ENCODE data around the gene COX7A2. TPM values are rescaled to one million over a fixed set of nuclear protein-coding genes. Genes with fewer than 3 reads are reported as not detected.

COX7A2 gene
- total RNA-seq, 1 donor from 2014 or later: 346 TPM

DNA sequence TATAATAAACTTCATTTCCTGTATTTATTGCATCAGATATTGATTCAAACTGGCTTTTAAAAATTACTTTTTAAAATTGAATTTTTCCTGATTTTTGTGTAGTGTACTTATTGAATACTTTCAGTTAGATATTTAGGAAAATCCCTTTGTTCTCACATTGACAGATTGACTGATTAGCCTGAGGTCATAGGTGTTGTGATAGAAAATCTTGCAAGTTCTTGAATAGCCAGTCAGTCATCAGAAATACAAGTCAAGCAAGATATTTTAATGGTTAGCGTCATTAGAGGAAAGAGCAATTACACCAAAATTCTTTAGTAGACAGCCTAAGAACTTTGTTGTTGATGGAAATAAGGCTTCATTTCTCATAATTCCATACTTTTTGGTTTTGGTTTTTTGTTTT is 44.4 kb upstream of the COX7A2 start:
- Mint-ChIP-seq H3K9me3 (no peaks in the 10 kb centered on the region), H3K27me3 (ENCODE audit: low read depth) (no peaks in the 10 kb centered on the region), H3K36me3 (ENCODE audit: low read depth) (no peaks in the 10 kb centered on the region), H3K27ac (ENCODE audit: unreplicated experiment) (no peak overlapping the region), H3K4me3 (no peak overlapping the region), H3K4me1 (peaks cover 30% of the 10 kb centered on the region)
- DNase-seq (ENCODE audit: low read depth, low spot score): no peak
- TF ChIP-seq, protein P1, sequence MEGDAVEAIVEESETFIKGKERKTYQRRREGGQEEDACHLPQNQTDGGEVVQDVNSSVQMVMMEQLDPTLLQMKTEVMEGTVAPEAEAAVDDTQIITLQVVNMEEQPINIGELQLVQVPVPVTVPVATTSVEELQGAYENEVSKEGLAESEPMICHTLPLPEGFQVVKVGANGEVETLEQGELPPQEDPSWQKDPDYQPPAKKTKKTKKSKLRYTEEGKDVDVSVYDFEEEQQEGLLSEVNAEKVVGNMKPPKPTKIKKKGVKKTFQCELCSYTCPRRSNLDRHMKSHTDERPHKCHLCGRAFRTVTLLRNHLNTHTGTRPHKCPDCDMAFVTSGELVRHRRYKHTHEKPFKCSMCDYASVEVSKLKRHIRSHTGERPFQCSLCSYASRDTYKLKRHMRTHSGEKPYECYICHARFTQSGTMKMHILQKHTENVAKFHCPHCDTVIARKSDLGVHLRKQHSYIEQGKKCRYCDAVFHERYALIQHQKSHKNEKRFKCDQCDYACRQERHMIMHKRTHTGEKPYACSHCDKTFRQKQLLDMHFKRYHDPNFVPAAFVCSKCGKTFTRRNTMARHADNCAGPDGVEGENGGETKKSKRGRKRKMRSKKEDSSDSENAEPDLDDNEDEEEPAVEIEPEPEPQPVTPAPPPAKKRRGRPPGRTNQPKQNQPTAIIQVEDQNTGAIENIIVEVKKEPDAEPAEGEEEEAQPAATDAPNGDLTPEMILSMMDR (conservative IDR thresholded peaks at IDR 0.05): no peak

- Mint-ChIP-seq H3K27me3 (ENCODE audit: low read depth) (no peaks in the 10 kb centered on the region), H3K9me3 (no peaks in the 10 kb centered on the region), H3K36me3 (ENCODE audit: low read depth) (no peaks in the 10 kb centered on the region), H3K27ac (ENCODE audit: unreplicated experiment) (no peak overlapping the region), H3K4me1 (peaks cover 33% of the 10 kb centered on the region), H3K4me3 (no peak overlapping the region)
- TF ChIP-seq, protein P1 (conservative IDR thresholded peaks at IDR 0.05): no peak
- no peak for DNase-seq (ENCODE audit: low read depth, low spot score)
Measured at GRCh38 chr6:75287424-75287823, 43.8 kb upstream of the COX7A2 start.

- Mint-ChIP-seq H3K27me3 (ENCODE audit: low read depth) (no peaks in the 10 kb centered on the region), H3K9me3 (no peaks in the 10 kb centered on the region), H3K36me3 (ENCODE audit: low read depth) (no peaks in the 10 kb centered on the region), H3K4me3 (no peak overlapping the region), H3K27ac (ENCODE audit: unreplicated experiment) (no peak overlapping the region), H3K4me1 (peaks cover 37% of the 10 kb centered on the region)
- no peak for DNase-seq (ENCODE audit: low read depth, low spot score)
- TF ChIP-seq, protein P1 (conservative IDR thresholded peaks at IDR 0.05): no peak
Measured at GRCh38 chr6:75286955-75287354, 43.4 kb upstream of the COX7A2 start.

DNA sequence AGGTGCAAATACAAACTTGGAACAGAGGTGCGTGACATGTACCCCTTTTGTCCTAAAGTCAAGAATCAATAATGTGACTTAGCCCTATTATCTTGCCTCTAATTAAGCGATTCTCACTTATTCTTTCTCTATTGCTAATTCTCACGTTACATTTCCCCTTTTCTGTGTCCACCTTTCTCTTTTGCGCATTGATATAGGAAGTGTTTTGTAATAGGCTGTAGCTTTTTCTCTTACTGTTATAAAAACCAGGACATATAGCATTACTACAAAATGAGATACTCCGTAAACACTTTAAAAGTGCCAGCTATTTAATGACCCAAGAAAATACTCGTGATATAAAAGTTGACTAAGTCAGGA is 41.7 kb upstream of the COX7A2 start:
- Mint-ChIP-seq H3K27me3 (ENCODE audit: low read depth) (no peaks in the 10 kb centered on the region), H3K36me3 (ENCODE audit: low read depth) (no peaks in the 10 kb centered on the region), H3K4me3 (no peak overlapping the region), H3K9me3 (no peaks in the 10 kb centered on the region), H3K4me1 (peaks cover 26% of the 10 kb centered on the region), H3K27ac (ENCODE audit: unreplicated experiment) (no peak overlapping the region)
- no peak for DNase-seq (ENCODE audit: low read depth, low spot score)
- TF ChIP-seq, protein P1 (conservative IDR thresholded peaks at IDR 0.05): no peak

DNA sequence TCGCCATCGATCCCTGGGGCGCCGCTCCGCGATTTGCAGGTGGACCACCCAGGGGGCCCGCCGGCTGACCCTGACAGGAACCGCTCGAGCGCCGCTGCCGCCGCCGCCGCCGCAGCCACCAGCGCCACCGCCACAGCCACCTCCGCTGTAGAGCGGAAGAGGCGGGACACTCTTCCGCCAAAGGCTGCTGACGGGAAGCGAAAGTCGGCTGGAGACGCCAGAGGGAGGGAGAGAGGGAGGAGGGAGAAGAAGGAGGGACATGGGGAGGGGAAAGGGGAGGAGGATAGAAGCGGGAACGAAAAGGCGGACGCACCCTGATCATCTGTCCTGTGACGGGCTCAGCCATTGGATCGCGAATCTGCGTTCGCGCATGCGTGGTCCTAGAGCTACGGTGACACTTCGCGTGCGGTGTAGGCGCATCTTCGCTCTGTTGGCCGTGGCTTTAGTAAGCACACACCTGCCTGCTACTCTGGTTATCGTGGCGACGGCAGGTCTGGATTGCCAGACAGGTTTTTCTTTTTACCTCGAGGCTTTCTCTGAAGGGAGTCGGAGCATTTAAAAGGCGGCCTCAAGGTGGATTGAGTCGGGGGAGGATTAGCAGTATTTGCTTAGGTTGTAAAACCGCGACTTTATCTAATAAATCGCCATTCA is 41.2 kb upstream of the COX7A2 start, which contains the start of gene TMEM30A:
Gene TMEM30A (minus strand): TSS at position 161 of the 651 bp plus-strand sequence. CDS start 154 bp downstream, at position 7.
- Mint-ChIP-seq H3K27ac (ENCODE audit: unreplicated experiment) (no peak within 1 kb of the TSS), H3K9me3 (no peaks in the 10 kb centered on the region), H3K4me3 (no peak within 1 kb of the TSS), H3K36me3 (ENCODE audit: low read depth) (no peaks in the 10 kb centered on the region), H3K4me1 (peaks cover 21% of the 10 kb centered on the region), H3K27me3 (ENCODE audit: low read depth) (no peaks in the 10 kb centered on the region)
- peak; percentile 92 for DNase-seq (ENCODE audit: low read depth, low spot score)
- TF ChIP-seq, protein P1 (conservative IDR thresholded peaks at IDR 0.05): no peak

Measured in neural crest cell (in vitro differentiated cells).